Measurements from ENCODE around the gene SNX21.
"Not testable (repeated sequence)": the region's sequence is repeated elsewhere in the genome, so short reads cannot be mapped to it uniquely, and the experiment has no call there.

Gene SNX21

GRCh38 chr20:45823949-45824835 is 9.4 kb upstream of the SNX21 start:
- peak; percentile 10 to 20 for DNase-seq

DNA sequence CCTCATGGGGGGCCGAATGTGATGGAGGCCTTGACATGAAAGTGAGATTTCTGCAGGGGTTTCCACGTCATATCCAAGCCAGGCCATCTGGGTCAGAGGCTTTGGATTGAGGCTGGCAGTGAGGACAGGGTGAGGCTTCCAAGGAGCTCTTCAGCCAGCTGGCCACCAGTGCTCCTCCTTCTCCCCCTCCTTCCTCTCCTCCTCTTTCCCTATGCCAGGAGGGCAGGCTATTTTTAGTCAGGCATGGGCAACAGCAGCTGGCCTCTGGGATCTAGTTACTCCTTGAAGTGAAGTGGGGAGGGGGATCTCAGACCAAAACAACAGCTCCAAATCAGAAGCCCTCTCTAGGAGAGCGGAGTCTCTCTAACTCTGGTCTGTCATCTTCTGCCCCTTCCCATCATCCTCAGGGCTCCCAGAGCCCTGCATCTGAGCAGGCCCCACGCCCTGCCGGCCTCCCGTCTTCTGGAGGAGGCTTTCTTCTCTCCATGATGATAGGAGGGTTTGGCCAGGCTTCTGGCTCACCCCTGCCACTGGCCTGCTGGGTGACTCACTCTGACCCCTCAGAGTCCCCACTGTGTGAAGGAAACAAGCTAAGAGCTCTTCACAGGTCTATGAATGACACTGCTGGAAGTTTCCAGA is 7.1 kb upstream of the SNX21 start:
- no peak for DNase-seq

GRCh38 chr20:45827030-45827652 is 6.5 kb upstream of the SNX21 start, which contains the start of gene TNNC2:
Gene TNNC2 (minus strand): TSS chr20:45827312. CDS start chr20:45827248, 64 bp downstream.
- DNase-seq = no peak

DNA sequence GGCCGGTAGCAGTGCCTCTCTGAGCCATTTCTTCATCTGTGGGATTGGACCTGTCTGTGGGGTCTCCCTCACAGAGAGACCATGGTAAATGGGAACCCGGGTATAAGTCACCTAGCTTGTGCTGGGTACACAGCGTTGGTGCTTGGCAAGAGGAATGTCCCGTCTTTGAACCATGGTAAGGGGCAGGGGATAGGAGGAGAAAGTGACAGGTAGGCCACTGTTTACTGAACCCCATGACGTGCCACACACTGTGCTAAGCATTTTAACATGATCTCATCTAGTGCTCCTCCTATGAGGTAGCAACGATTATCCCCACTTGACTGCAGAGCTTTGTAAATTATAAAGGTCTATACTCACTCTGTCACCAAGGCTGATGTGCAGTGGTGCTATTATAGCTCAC is 5.9 kb upstream of the SNX21 start:
- DNase-seq = no peak

DNA sequence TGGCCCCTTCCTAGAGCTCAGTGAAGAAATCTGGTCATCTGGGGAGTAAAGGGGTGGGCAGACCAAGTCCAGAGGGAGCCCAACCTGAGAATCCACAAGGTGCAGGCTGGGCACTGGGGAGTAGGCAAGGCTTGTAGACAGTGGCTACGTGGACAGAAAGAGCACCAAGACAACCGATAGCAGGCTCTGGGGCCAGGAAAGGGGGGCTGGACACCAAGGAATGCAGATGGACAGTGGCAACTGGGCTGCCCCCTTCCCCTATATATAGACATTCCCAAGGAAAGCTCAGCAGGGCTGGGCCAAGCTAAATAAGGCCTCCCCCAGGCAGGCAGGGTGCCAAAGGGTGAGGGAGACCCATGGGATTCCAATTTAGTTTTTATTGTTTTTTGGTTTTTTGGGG is 5.0 kb upstream of the SNX21 start:
- DNase-seq = no peak

- not testable (repeated sequence) for DNase-seq
Observed at GRCh38 chr20:45829673-45830106, 3.9 kb upstream of the SNX21 start.

- no peak for DNase-seq
Observed at GRCh38 chr20:45832619-45833018, 980 bp upstream of the SNX21 start.

- DNase-seq = no peak
Observed at GRCh38 chr20:45833883-45834796, 541 bp downstream of the SNX21 start.

DNA sequence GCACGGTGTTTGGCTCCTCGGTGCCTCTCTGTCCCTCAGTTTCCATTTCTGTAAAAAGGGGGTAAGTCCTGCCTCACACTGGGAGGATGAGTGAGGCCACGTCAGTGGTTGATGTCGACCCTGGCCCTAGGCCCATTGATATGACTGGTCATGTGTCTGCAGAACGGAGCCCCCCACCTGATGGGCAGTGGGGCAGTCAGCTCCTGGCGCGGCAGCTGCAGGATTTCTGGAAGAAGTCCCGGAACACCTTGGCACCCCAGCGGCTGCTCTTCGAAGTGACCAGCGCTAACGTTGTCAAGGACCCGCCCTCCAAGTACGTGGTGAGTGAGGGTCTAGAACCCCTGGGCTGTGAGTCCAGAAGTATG is 1.2 kb downstream of the SNX21 start:
- no peak for DNase-seq

DNA sequence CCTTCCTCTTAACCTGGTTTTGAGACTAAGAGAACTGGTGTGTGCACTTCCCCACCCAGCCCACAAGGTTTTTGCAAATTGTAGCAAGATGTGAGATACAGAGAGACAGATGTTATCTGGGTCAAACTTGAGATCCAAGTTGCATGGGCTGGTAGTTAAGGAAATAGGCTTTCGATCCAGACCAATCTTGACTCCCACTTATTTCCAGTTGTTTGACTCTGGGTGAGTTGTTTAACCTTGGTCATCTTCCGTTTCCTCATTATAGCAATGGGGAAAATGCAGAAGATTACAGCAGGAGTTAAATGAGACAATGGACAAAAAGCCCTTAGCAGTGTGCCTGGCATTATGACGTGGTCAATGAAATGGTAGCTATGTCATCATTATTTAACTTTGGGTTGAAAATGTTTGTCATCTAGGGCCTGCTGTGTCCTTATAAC is 1.7 kb downstream of the SNX21 start:
- DNase-seq = peak; percentile 62 to 71

DNA sequence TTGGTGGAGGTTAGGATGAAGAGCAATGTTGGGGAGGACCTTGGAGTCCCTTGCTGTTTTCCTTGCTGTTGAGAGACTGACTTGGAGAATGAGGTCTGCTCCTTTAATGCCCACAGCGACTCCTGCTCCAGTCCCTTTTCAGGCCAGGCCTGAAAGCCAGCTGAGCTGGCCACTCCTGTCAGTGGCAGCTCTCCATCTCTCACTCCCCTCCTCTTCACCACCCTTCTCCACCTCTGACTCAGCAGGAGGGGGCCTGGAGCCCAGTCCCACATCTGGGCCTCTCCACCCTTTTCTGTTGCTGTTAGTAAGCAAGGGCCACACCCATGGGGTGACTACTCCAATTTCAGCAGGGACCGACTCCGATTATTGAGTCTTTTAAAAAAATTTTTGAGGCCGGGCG is 2.2 kb downstream of the SNX21 start:
- DNase-seq = no peak

DNA sequence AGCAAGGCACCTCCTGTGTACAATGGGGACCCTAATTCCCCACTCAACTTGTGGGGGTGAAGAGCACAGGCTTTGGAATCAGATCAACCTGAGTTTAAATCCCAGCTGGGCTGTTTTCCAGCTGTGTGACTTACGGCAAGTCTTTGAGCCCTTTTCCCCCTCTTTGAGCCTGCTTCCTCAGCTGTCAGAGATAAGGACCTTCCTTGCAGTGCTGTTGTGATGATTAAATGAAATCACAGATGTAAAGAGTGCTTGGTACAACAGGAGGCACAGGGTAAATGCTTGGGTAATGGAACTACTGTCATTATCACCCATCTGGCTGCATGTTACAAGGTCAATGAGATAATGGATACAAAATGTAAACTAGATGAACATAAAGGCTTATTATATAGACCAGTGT is 3.2 kb downstream of the SNX21 start:
- no peak for DNase-seq

GRCh38 chr20:45840700-45841198 is 7.2 kb downstream of the SNX21 start:
- no peak for DNase-seq

- no peak for DNase-seq
Observed at GRCh38 chr20:45841407-45842129, 8.0 kb downstream of the SNX21 start.

DNA sequence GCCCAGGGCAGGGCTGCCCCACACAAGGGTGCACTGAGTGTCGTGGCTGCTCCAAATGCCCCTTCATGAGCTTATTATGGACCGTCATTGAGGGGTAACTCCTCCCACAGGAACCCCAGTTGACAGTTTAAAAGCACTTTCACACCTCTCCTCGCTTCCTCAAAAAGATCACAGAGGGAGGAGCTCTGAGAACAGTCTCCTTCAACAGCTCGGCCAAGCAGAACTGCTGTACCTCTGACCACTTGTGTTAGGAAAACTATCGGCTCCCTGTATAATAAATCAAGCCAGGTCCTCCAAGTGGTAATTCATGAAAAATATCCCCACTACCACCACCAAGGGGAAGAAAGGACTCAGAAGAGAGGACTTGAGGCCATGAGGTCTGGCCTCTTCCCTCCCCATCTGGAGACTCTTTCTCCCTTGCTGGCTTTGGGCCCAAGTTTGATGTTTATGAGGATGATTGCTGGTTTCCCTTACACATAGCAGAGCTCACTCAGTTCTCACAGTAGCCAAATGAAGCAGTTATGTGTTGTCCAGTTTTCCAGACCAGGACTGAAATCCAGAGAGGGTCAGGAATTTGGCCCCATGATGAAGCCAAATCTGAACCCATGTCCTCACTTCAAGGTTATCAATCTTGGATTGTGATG is 8.7 kb downstream of the SNX21 start:
- peak in 1 of 2 donors; percentile 29 for DNase-seq

DNA sequence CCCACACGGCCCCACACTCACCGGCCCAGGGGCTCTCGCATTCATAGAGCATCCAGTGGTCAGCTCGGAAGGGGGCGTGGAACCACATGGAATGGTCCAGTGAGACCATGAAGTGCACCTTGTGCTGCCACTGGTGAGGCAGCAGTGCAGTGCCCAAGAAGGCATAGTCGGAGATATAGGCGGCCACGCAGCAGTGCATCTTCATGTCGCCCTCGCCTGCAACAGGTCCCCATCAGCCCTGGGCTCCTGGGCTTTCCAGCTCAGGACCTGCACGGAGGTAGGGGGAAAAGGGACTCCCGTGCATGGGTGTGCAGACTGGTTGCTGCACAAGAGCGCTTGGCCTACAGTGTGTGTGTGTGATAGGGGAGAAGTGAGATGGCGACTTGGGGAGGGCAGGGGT is 9.9 kb downstream of the SNX21 start:
- DNase-seq = no peak

- no peak for DNase-seq
Observed at GRCh38 chr20:45845452-45845851, 11.9 kb downstream of the SNX21 start.

- no peak for DNase-seq
Observed at GRCh38 chr20:45848421-45848820, 14.8 kb downstream of the SNX21 start.

DNA sequence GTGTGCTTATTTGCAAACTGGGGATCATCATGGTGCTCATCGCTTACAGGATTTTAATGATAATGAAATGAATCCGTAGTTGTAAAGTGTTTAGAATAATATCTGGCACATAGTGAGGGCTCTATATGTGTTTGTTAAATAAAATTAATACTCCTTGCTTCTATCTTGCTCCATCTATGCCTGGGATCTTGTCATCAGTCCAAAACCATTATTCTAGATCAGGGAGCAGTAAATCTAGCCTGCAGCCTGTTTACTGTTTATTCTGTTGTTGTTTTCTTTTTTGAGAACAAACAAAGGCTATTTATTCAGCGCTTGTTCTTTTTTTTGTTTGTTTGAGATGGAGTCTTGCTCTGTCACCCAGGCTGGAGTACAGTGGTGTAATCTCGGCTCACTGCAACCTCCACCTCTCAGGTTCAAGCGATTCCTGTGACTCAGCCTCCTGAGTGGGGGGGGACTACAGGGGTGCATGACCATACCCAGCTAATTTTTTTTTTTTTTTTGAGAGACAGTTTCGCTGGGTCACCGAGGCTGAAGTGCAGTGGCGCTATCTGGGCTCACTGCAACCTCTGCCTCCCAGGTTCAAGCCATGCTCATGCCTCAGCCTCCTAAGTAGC is 15.5 kb downstream of the SNX21 start:
- no peak for DNase-seq

DNA sequence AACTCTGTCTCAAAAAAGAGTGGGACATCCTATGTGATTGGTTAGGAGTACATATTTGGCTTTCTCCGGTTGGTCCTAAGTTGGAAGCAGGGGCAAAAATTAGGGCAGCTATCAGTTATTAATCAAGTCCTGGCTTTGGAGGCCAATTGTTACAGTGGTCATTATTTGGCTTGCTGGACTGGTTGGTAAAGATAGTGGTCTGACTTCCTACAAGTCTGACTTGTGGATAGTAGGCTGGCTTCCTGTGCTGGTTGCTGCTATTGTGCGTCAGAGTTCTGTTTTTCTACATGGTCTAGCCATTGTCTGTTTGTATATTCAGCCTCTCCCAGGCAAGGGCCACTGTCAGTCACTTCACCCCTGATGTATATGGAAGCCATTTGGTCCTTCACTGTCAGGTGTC is 16.6 kb downstream of the SNX21 start:
- DNase-seq = no peak

DNA sequence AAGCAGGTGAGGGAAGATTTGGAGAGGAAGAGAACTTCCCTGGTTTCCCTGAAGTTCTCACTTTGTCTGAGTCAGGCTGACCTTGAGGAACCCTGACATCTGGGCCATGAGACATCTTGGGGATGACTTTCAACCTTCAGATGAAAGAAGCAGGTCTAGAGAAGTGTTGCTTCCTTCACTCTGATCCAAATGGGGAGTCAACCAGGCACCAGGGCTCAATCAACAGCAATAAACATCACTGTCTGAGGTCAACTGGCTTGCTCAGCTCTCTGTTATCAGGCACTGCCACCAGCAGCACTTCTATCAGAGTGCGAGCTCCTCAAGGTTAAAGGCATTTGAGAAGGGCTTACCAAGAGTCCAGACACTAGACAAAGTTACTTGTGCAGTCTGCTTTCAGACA is 17.3 kb downstream of the SNX21 start:
- no peak for DNase-seq

Measured in inflammatory macrophage treated with lipopolysaccharide for 1 hour (primary cell).